Endothelial cell of umbilical vein (primary cell): ENCODE results near the gene GSDME. TPM values are rescaled to one million over a fixed set of nuclear protein-coding genes. Genes with fewer than 3 reads are reported as not detected.

ENCODE experiments used
- BruUV-seq: library from RNA; stranded (reverse); fragments of 400-500 nt; replicated peaks from 2 replicates; lab custom pipeline; 2021; lab: Mats Ljungman, UMichigan
- CTCF ChIA-PET: fragments of 300-600, 350-600 bp; sonication (Branson Sonifier 250); formaldehyde crosslinking; loops from one replicate; lab custom pipeline; 2021; ENCODE audit warnings: antibody characterized with exemption, inconsistent platforms; lab: Charles Lee
- POLR2A ChIA-PET: fragments of 300-600, 350-600 bp; sonication (Branson Sonifier 250); formaldehyde crosslinking; loops from one replicate; lab custom pipeline; 2021; ENCODE audit warnings: antibody characterized with exemption, inconsistent platforms; lab: Charles Lee
- DNase-seq: peaks from one replicate; pipeline ENCODE4 v3.0.0-alpha.2; 2011; ENCODE audit warnings: low read depth, low spot score
- FAIRE-seq: peaks from 2 replicates; lab custom pipeline; 2011; peaks lifted over from hg19 to GRCh38; lab: Jason Lieb, UNC
- H2AFZ ChIP-seq: 2 replicates; pipeline ENCODE4 v1.6.0; 2012; ENCODE audit warnings: low read depth, low read length, control low read depth, inconsistent platforms
- H3K27ac ChIP-seq: 2 replicates; pipeline ENCODE4 v1.5.1; 2011; ENCODE audit warnings: low read depth, mild to moderate bottlenecking, control low read depth, low read length, moderate library complexity; ENCODE audit not compliant: insufficient read depth
- H3K27me3 ChIP-seq, 2 experiments: 2 replicates each; pipeline versions ENCODE4 v1.6.0 to v1.6.1; 2011; ENCODE audit warnings: low read length in 2 of 2, mixed read lengths in 1 of 2; ENCODE audit not compliant: control insufficient read depth in 2 of 2, insufficient read depth in 2 of 2
- H3K36me3 ChIP-seq, 2 experiments: 2 replicates in 1 of 2; 3 replicates in 1 of 2; pipeline ENCODE4 v1.5.1; 2011; ENCODE audit warnings: low read length in 2 of 2, mild to moderate bottlenecking in 1 of 2, moderate library complexity in 1 of 2; ENCODE audit not compliant: control insufficient read depth in 2 of 2, insufficient read depth in 2 of 2; ENCODE audit errors: extremely low read depth in 1 of 2
- H3K4me1 ChIP-seq: 3 replicates; pipeline ENCODE4 v1.5.1; 2011; ENCODE audit warnings: mild to moderate bottlenecking, low read length; ENCODE audit not compliant: control insufficient read depth, insufficient read depth; ENCODE audit errors: extremely low read depth
- H3K4me2 ChIP-seq: 2 replicates; pipeline ENCODE4 v1.6.1; 2011; ENCODE audit warnings: low read length, control low read depth, mixed read lengths; ENCODE audit not compliant: insufficient read depth
- H3K4me3 ChIP-seq, 3 experiments: fragments of 200-600 bp in 1 of 3; sonication (generic), shearing (Covaris generic) in 1 of 3; replicated peaks in 1 of 3; 2 replicates each; pipeline ENCODE4 v1.5.1; 2011 to 2016; ENCODE audit warnings: control low read depth in 3 of 3, low read length in 3 of 3, mild to moderate bottlenecking in 2 of 3, inconsistent platforms in 1 of 3, low read depth in 1 of 3, moderate library complexity in 1 of 3; ENCODE audit not compliant: insufficient read depth in 1 of 3
- H3K79me2 ChIP-seq: 2 replicates; pipeline ENCODE4 v1.6.0; 2012; ENCODE audit warnings: low read length, inconsistent platforms; ENCODE audit not compliant: control insufficient read depth, insufficient read depth
- H3K9ac ChIP-seq: replicated peaks from 2 replicates; pipeline ENCODE3; 2011; ENCODE audit warnings: low read length, control low read depth; ENCODE audit not compliant: insufficient read depth; ENCODE audit errors: extremely low read depth
- H3K9me1 ChIP-seq: replicated peaks from 3 replicates; pipeline ENCODE4 v1.6.0; 2011; ENCODE audit warnings: mild to moderate bottlenecking, low read length; ENCODE audit not compliant: control insufficient read depth, insufficient read depth; ENCODE audit errors: extremely low read depth
- H3K9me3 ChIP-seq: replicated peaks from 2 replicates; pipeline ENCODE4 v1.5.1; 2012; ENCODE audit warnings: low read length, inconsistent platforms; ENCODE audit not compliant: control insufficient read depth, insufficient read depth
- H4K20me1 ChIP-seq: replicated peaks from 2 replicates; pipeline ENCODE3; 2011; ENCODE audit warnings: mild to moderate bottlenecking, low read length; ENCODE audit not compliant: control insufficient read depth, insufficient read depth; ENCODE audit errors: extremely low read depth
- EZH2 ChIP-seq: IDR thresholded peaks from 2 replicates; pipeline ENCODE4 v1.6.1; 2012; ENCODE audit warnings: borderline replicate concordance, low read depth, mild to moderate bottlenecking, moderate library complexity, low read length, inconsistent platforms; ENCODE audit not compliant: severe bottlenecking
- FOS ChIP-seq: IDR thresholded peaks from 2 replicates; pipeline ENCODE4 v1.6.1; 2011; ENCODE audit warnings: mild to moderate bottlenecking, low read length, moderate library complexity, borderline replicate concordance; ENCODE audit not compliant: insufficient read depth
- GATA2 ChIP-seq: IDR thresholded peaks from 2 replicates; pipeline ENCODE4 v1.7.0; 2011; ENCODE audit warnings: low read depth, mild to moderate bottlenecking, moderate library complexity, mixed read lengths, low read length; ENCODE audit not compliant: insufficient read length, insufficient read depth
- JUN ChIP-seq: IDR thresholded peaks from 2 replicates; pipeline ENCODE4 v1.6.1; 2011; ENCODE audit warnings: borderline replicate concordance, low read depth; ENCODE audit not compliant: insufficient read length, insufficient read depth
- MYC ChIP-seq: IDR thresholded peaks from one replicate; pipeline ENCODE4 v1.6.1; 2011; ENCODE audit warnings: mild to moderate bottlenecking, low read depth, low read length
- POLR2A ChIP-seq: IDR thresholded peaks from 2 replicates; pipeline ENCODE4 v1.6.1; 2012; ENCODE audit warnings: low read depth, mild to moderate bottlenecking, control low read depth, low read length
- POLR2AphosphoS5 ChIP-seq: IDR thresholded peaks from 2 replicates; pipeline ENCODE4 v1.6.1; 2012; ENCODE audit warnings: low read depth, mild to moderate bottlenecking, control low read depth, low read length, moderate library complexity; ENCODE audit not compliant: insufficient read depth
- dilution Hi-C: fragments of 300-500 bp; cut with MboI; formaldehyde crosslinking; loops from one replicate; pipeline ENCODE4 v1.15.0; 2019; ENCODE audit warnings: low sequenced_read_pairs; ENCODE audit not compliant: extremely low pct_ligation_motif_present
- intact Hi-C: fragments of 100-400 bp; cut with micrococcal nuclease; formaldehyde crosslinking; loops from one replicate; pipeline ENCODE4 v1.10.0; 2022
- polyA plus RNA-seq, 4 experiments: library from polyadenylated mRNA; depleted of rRNA in 3 of 4; stranded (reverse) in 3 of 4; unstranded in 1 of 4; fragments of >200 nt; gene quantifications; 2 replicates each; pipeline versions ENCODE4 v1.2.1 to v1.2.3, GENCODE V29; 2011 to 2012; ENCODE audit warnings: missing spikeins in 1 of 4
- total RNA-seq: library from RNA; stranded (reverse); gene quantifications from 2 replicates; pipeline ENCODE4 v1.2.3, GENCODE V29; 2021
- TF ChIP-seq, protein P1 (sequence below): IDR thresholded peaks from 2 replicates; pipeline ENCODE4 v1.6.1; 2011; ENCODE audit not compliant: insufficient read depth, insufficient read length
- TF ChIP-seq, protein P2 (sequence below), 2 donors: IDR thresholded peaks; 1 replicate in 1 of 2; 2 replicates in 1 of 2; pipeline ENCODE4 v1.5.1; 2011; ENCODE audit warnings: low read length in 2 of 2, mild to moderate bottlenecking in 2 of 2, moderate library complexity in 2 of 2, control low read depth in 1 of 2, inconsistent platforms in 1 of 2, low read depth in 1 of 2; ENCODE audit not compliant: insufficient read depth in 1 of 2; ENCODE audit errors: extremely low read depth in 1 of 2

The GSDME gene
- total and polyA plus RNA-seq, 2 donors (not counting 3 experiments of a cell fraction or from before 2014, with no cell fraction given), result 21.1 to 23.4 TPM

DNA sequence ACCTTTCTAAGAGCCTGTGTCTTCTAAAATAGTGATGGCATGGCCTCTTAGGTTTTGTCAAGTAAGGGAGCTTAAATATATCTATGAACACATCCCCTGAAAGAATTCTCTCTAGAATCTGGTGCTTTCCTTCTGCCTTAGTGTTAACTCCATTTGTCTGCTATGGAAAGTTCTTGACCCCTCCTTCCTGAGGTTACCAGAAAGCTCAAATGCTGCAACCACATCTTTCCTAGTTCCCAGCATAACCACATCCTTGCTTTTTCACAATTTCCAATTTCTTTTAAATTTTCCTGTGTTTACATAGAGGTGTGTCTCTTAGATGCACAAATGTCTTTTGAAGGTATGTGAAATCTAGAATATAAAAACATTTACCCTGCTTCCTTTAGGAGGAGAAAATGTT is 16.4 kb upstream of the GSDME start:
- no peak overlapping the region for H3K27ac ChIP-seq
- no peak overlapping the region for H2AFZ ChIP-seq
- H3K9ac ChIP-seq, result no peak overlapping the region
- H3K4me3 ChIP-seq, result no peak overlapping the region
- H3K9me1 ChIP-seq, result no peaks in the 10 kb centered on the region
- intact Hi-C loops, result no loop called here
- no peaks in the 10 kb centered on the region for H3K79me2 ChIP-seq
- no peaks in the 10 kb centered on the region for H3K9me3 ChIP-seq
- H4K20me1 ChIP-seq, result no peaks in the 10 kb centered on the region
- BruUV-seq, result no TSS peak
- TF ChIP-seq, protein P1, sequence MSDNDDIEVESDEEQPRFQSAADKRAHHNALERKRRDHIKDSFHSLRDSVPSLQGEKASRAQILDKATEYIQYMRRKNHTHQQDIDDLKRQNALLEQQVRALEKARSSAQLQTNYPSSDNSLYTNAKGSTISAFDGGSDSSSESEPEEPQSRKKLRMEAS, result no peak
- TF ChIP-seq POLR2A (no peak), JUN (no peak), FOS (no peak), EZH2 (no peak), POLR2AphosphoS5 (no peak), MYC (no peak), GATA2 (no peak)
- TF ChIP-seq, protein P2, sequence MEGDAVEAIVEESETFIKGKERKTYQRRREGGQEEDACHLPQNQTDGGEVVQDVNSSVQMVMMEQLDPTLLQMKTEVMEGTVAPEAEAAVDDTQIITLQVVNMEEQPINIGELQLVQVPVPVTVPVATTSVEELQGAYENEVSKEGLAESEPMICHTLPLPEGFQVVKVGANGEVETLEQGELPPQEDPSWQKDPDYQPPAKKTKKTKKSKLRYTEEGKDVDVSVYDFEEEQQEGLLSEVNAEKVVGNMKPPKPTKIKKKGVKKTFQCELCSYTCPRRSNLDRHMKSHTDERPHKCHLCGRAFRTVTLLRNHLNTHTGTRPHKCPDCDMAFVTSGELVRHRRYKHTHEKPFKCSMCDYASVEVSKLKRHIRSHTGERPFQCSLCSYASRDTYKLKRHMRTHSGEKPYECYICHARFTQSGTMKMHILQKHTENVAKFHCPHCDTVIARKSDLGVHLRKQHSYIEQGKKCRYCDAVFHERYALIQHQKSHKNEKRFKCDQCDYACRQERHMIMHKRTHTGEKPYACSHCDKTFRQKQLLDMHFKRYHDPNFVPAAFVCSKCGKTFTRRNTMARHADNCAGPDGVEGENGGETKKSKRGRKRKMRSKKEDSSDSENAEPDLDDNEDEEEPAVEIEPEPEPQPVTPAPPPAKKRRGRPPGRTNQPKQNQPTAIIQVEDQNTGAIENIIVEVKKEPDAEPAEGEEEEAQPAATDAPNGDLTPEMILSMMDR (IDR thresholded peaks at IDR 0.05; ENCODE audit: extremely low read depth in 1 of 2, insufficient read depth in 1 of 2, low read depth in 1 of 2, low read length in 2 of 2), result no peak
- DNase-seq (peak; percentile 8), FAIRE-seq (no peak)
- H3K4me1 ChIP-seq, result no peaks in the 10 kb centered on the region
- ChIA-PET CTCF (interaction anchor here (1.1 kb wide), 1 partner anchor 8 kb away, joined by 3 read pairs; no protein-coding TSS in a partner anchor), POLR2A (no interaction called here)
- no peak overlapping the region for H3K4me2 ChIP-seq
- dilution Hi-C loops, result no loop called here
- no peaks in the 10 kb centered on the region for H3K36me3 ChIP-seq
- H3K27me3 ChIP-seq, result no peaks in the 10 kb centered on the region
